Mucosa of descending colon (tissue), 3 donors: ENCODE results near the gene DEPDC1B. TPM values are rescaled to one million over a fixed set of nuclear protein-coding genes. Genes with fewer than 3 reads are reported as not detected.

ENCODE experiments used
- ATAC-seq: fragments of 200-7000 bp; cut with Tn5 transposase; one replicate; pipeline ENCODE4 v1.9.1; 2020; ENCODE audit warnings: mild to moderate bottlenecking, moderate library complexity
- DNase-seq, 3 donors: peaks; one replicate each; pipeline ENCODE4 v3.0.0-alpha.2; 2020
- H3K36me3 ChIP-seq: fragments of 200-600 bp; one replicate; pipeline ENCODE4 v1.8.0; 2021; ENCODE audit warnings: low read depth, mild to moderate bottlenecking
- H3K4me1 ChIP-seq: fragments of 200-600 bp; one replicate; pipeline ENCODE4 v1.8.0; 2021; ENCODE audit warnings: low read depth, mild to moderate bottlenecking
- H3K4me3 ChIP-seq: fragments of 200-600 bp; one replicate; pipeline ENCODE4 v1.8.0; 2021; ENCODE audit warnings: mild to moderate bottlenecking
- H3K9me3 ChIP-seq: fragments of 200-600 bp; one replicate; pipeline ENCODE4 v1.8.0; 2021; ENCODE audit warnings: mild to moderate bottlenecking
- intact Hi-C, 2 donors: fragments of 100-400 bp; cut with DNase I in 1 of 2; cut with micrococcal nuclease in 1 of 2; formaldehyde crosslinking; loops; one replicate each; pipeline versions ENCODE4 v1.11.0 to v1.11.1; 2022; cut with DNase I, micrococcal nuclease
- total RNA-seq, 3 donors: library from RNA; stranded (reverse); fragmentation: NEBNext Ultra II Directional in 2 of 3; extraction: Animal tissue kit (Norgen Biotek cat#: 25700) in 2 of 3; gene quantifications; one replicate each; pipeline versions ENCODE4 v1.2.1 to v1.2.4, GENCODE V29; 2021 to 2023
- TF ChIP-seq, protein P1 (sequence below): fragments of 200-600 bp; IDR thresholded peaks from one replicate; pipeline ENCODE4 v1.8.0; 2022; ENCODE audit warnings: antibody characterized with exemption, mild to moderate bottlenecking
- donor health status: DM: no; HTN: no; CAD: no; lungs with moderate emphysema.
- donor health status: DM: no; HTN: no; CAD: no.
- donor health status: DM: no; HTN: yes; CAD: no.

DEPDC1B gene
- total RNA-seq, 3 donors from 2014 or later, result 3.4 to 9.8 (median 4.5) TPM

DNA sequence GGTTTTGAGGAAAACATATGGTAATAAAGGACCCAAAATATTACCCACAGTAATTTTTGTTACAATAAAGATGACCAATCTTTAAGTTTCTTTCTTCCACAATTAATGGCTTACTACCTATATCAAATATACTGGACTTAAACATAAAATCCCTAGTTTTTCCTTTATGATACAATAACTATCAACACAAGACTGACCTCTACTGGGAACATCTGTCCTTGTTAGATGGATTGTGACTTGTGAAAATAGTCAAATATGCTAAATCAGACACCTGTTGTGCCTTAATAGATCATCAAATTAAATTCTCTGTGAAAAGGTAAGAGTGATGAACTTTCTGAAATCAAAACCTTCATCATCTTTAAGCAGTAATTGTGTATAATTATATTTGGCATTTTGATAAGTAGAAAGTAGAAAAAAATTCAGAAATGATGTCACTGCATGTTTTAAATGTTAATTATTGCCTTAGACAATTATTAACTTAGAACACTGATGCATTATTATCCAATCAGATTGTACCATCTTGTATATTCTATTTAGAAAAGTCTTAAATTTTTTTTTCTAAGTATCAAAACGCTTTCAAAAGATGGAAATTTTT lies 113.6 kb downstream of the DEPDC1B start:
- ATAC-seq, result no peak
- Histone ChIP-seq H3K4me1 (no peaks in the 10 kb centered on the region), H3K9me3 (no peaks in the 10 kb centered on the region), H3K4me3 (no peak overlapping the region), H3K36me3 (no peaks in the 10 kb centered on the region)
- intact Hi-C loops, result loop anchor here in 1 of 2 donors (5.0 kb wide), 1 partner anchor 774 kb away; no protein-coding TSS in a partner anchor
- TF ChIP-seq, protein P1, sequence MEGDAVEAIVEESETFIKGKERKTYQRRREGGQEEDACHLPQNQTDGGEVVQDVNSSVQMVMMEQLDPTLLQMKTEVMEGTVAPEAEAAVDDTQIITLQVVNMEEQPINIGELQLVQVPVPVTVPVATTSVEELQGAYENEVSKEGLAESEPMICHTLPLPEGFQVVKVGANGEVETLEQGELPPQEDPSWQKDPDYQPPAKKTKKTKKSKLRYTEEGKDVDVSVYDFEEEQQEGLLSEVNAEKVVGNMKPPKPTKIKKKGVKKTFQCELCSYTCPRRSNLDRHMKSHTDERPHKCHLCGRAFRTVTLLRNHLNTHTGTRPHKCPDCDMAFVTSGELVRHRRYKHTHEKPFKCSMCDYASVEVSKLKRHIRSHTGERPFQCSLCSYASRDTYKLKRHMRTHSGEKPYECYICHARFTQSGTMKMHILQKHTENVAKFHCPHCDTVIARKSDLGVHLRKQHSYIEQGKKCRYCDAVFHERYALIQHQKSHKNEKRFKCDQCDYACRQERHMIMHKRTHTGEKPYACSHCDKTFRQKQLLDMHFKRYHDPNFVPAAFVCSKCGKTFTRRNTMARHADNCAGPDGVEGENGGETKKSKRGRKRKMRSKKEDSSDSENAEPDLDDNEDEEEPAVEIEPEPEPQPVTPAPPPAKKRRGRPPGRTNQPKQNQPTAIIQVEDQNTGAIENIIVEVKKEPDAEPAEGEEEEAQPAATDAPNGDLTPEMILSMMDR, result no peak
- DNase-seq, result peak in 1 of 3 donors; percentile 4

DNA sequence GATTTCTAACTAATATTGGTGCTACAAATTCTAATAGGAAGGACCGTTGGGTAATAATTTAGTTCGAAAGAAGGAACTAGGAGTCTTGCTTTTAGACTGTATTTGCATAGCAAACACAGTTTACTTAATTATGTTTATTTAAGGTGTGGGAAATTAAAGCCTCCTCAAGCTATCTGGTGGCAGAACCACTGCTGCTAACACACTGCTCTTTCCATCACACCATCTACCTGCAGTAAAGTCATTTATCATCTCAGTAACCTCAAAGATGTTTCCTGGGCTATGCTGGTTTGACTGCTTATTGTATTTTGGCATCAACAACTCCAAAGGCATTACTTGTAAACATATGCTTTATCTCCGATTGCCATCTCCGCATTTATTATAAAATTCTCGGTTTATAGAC lies 114.3 kb downstream of the DEPDC1B start:
- no peaks in the 10 kb centered on the region for H3K36me3 ChIP-seq
- H3K9me3 ChIP-seq, result no peaks in the 10 kb centered on the region
- no peaks in the 10 kb centered on the region for H3K4me1 ChIP-seq
- no peak for DNase-seq
- intact Hi-C loops, result loop anchor here in 1 of 2 donors (5.0 kb wide), 1 partner anchor 773 kb away; no protein-coding TSS in a partner anchor
- TF ChIP-seq, protein P1, result no peak
- no peak overlapping the region for H3K4me3 ChIP-seq
- peak; percentile 36 for ATAC-seq

DNA sequence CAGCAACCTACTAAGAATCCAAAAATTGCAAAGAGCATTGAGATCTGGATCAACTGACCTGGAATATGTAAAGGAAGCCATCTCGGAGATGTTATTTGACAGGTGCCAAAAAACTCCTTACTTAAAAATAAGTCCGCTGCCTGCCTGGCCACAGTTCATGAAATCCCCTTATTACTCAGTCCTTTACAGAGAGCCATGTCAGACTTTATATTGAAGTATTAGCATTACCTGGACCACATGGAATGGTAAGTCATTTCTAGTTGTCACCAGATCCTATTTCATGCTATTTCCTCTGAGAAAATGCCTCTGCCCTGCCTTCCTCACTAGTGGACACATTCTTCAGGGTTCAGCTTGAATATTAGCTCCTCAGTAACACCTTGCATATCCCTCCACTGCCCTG lies 115.7 kb downstream of the DEPDC1B start:
- Histone ChIP-seq H3K4me3 (no peak overlapping the region), H3K9me3 (no peaks in the 10 kb centered on the region), H3K36me3 (no peaks in the 10 kb centered on the region), H3K4me1 (no peaks in the 10 kb centered on the region)
- ATAC-seq, result no peak
- TF ChIP-seq, protein P1, result no peak
- no peak for DNase-seq
- intact Hi-C loops, result no loop called here

DNA sequence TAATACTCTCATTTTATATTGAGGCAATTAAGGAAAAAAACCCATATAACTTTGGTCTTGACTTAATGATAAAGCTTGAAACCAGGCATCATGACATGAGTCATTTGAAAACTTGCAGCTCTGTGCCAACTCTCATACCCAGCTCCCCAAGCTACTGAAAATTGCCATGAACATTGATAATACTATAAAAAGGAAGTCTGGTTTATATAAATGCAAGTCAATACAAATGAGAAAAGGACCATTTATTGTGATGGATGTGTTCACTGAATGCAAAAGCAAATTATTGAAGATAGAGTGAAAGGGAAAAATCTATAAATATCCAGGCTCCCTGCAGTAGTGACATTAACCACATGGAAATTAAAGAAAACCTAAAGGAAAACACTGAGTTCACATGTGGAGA lies 116.3 kb downstream of the DEPDC1B start:
- no peak for ATAC-seq
- Histone ChIP-seq H3K36me3 (no peaks in the 10 kb centered on the region), H3K4me3 (no peak overlapping the region), H3K9me3 (no peaks in the 10 kb centered on the region), H3K4me1 (no peaks in the 10 kb centered on the region)
- TF ChIP-seq, protein P1, result no peak
- intact Hi-C loops, result no loop called here
- no peak for DNase-seq

DNA sequence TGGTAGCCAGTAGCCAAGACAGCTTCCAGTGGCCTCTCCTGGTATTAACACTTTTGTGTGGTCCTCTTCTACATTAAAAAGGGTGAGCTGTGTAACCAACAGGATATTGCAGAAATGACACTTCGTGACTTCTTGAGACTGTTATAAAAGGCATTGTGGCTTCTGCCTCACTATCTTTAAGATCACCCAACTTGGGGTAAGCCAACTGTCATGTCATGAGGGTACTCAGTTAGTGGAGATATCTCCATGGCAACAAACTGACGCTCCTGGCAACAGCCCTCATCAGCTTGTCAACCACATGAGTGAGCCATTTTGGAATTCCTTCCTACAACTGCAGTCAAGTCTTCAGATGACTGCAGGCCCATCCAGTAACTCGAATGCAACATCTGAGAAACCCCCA lies 121.7 kb downstream of the DEPDC1B start:
- no peaks in the 10 kb centered on the region for H3K36me3 ChIP-seq
- no peak overlapping the region for H3K4me3 ChIP-seq
- DNase-seq (no peak), ATAC-seq (no peak)
- intact Hi-C loops, result no loop called here
- TF ChIP-seq, protein P1, result no peak
- H3K4me1 ChIP-seq, result no peaks in the 10 kb centered on the region
- peaks cover 14% of the 10 kb centered on the region for H3K9me3 ChIP-seq

DNA sequence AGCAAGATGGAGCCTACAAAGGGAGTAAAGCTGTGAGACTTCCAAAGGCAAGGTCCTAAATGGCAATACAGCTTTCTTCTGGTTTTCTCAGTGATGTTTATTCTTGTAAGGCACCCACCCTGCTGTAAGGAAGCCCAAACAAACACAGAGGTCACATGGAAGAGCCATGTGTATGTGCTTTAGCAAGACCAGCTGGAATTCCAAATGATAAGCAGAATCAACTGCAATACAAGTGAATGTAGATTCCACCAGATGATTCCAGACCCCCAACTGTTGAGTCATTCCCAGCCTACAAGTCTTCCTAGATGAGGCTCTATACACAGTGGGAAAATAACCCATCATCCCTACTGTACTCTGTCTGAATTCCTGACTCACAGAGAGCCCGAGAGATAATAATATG lies 122.8 kb downstream of the DEPDC1B start:
- H3K36me3 ChIP-seq, result no peaks in the 10 kb centered on the region
- no peak for DNase-seq
- no peak overlapping the region for H3K4me3 ChIP-seq
- TF ChIP-seq, protein P1, result no peak
- H3K4me1 ChIP-seq, result no peaks in the 10 kb centered on the region
- H3K9me3 ChIP-seq, result peaks cover 14% of the 10 kb centered on the region
- no peak for ATAC-seq
- intact Hi-C loops, result no loop called here
